Measurements from ENCODE around the gene SBK3. TPM values are rescaled to one million over a fixed set of nuclear protein-coding genes. Genes with fewer than 3 reads are reported as not detected.

Gene SBK3
- total and polyA plus RNA-seq, 2 donors (not counting 1 experiment from before 2014, with no cell fraction given), result not detected

DNA sequence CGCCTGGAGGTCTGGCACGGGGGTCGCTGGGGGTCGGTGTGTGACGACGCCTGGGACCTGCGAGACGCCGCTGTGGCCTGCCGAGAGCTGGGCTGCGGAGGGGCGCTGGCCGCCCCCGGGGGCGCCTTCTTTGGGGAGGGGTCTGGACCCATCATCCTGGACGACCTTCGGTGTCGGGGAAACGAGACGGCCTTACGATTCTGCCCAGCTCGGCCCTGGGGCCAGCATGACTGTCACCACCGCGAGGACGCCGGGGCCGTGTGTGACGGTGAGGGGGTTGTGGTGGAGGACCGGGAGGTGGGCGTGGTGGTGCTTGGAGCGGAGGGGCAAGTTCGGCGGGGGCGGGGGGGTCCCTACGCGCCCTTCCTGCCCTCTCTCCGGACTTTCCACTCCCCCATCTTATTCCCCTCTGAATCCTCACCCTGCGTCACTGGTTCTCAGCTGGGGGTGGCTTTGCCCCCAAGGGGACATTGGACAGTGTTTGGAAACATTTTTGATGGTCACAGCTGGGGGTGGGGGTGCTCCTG lies 51.6 kb downstream of the SBK3 start:
- Histone ChIP-seq H2AFZ (ENCODE audit: insufficient read depth, low read depth, low read length, poor library complexity, severe bottlenecking) (no peak overlapping the region), H3K27me3 (replicated peaks in 1 of 4; ENCODE audit: control extremely low read depth in 1 of 4, control insufficient read depth in 3 of 4, insufficient read depth in 4 of 4, low read length in 3 of 4) (peaks cover 0 to 35% (median 2%) of the 10 kb centered on the region in 4 experiments), H3K36me3 (replicated peaks in 1 of 2; ENCODE audit: control extremely low read depth in 1 of 2, control insufficient read depth in 1 of 2, extremely low read depth in 1 of 2, insufficient read depth in 2 of 2, low read length in 1 of 2) (no peaks in the 10 kb centered on the region), H4K20me1 (ENCODE audit: control insufficient read depth, insufficient read depth, low read length, poor library complexity, severe bottlenecking) (no peaks in the 10 kb centered on the region), H3K4me3 (ENCODE audit: control extremely low read depth in 1 of 5, extremely low read depth in 1 of 5, insufficient read depth in 1 of 5, low read depth in 2 of 5, low read length in 4 of 5) (no peak overlapping the region), H3K9me3 (ENCODE audit: control extremely low read depth in 1 of 3, control insufficient read depth in 2 of 3, insufficient read depth in 1 of 3, low read length in 2 of 3) (no peaks in the 10 kb centered on the region), H3K27ac (ENCODE audit: low read length in 2 of 2) (no peak overlapping the region), H3K9ac (ENCODE audit: low read length) (no peak overlapping the region), H3K4me1 (ENCODE audit: control insufficient read depth in 2 of 2, insufficient read depth in 2 of 2, low read length in 2 of 2) (no peaks in the 10 kb centered on the region), H3K4me2 (replicated peaks; ENCODE audit: low read depth, low read length, poor library complexity, severe bottlenecking) (peak overlapping the region; percentile 18), H3K79me2 (ENCODE audit: control insufficient read depth, insufficient read depth, low read length) (no peaks in the 10 kb centered on the region)
- no peak for ATAC-seq (ENCODE audit: low read depth)
- no peak for DNase-seq
- Mint-ChIP-seq H3K4me3 (no peak overlapping the region), H3K4me1 (no peaks in the 10 kb centered on the region), H3K9me3 (ENCODE audit: insufficient read depth) (no peaks in the 10 kb centered on the region), H3K27ac (no peak overlapping the region), H3K27me3 (peaks cover 8% of the 10 kb centered on the region)
- intact Hi-C loops (cut with micrococcal nuclease), result no loop called here
- CTCF ChIA-PET, result interaction anchor here (0.6 to 1.3 kb wide), 2 partner anchors 9 to 10 kb away, joined by 3 read pairs; partner anchors contain the start of gene NAT14
- POLR2A ChIA-PET, result no interaction called here
- TF ChIP-seq EZH2 (IDR thresholded peaks at IDR 0.05; ENCODE audit: borderline replicate concordance, insufficient read depth, low read depth, low read length, poor library complexity, severe bottlenecking), result no peak
- TF ChIP-seq, protein P1, sequence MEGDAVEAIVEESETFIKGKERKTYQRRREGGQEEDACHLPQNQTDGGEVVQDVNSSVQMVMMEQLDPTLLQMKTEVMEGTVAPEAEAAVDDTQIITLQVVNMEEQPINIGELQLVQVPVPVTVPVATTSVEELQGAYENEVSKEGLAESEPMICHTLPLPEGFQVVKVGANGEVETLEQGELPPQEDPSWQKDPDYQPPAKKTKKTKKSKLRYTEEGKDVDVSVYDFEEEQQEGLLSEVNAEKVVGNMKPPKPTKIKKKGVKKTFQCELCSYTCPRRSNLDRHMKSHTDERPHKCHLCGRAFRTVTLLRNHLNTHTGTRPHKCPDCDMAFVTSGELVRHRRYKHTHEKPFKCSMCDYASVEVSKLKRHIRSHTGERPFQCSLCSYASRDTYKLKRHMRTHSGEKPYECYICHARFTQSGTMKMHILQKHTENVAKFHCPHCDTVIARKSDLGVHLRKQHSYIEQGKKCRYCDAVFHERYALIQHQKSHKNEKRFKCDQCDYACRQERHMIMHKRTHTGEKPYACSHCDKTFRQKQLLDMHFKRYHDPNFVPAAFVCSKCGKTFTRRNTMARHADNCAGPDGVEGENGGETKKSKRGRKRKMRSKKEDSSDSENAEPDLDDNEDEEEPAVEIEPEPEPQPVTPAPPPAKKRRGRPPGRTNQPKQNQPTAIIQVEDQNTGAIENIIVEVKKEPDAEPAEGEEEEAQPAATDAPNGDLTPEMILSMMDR (IDR thresholded peaks at IDR 0.05), result no peak
- WGBS (ENCODE audit: insufficient coverage), result 68% methylated on average over 27 of the region's 38 CpGs

DNA sequence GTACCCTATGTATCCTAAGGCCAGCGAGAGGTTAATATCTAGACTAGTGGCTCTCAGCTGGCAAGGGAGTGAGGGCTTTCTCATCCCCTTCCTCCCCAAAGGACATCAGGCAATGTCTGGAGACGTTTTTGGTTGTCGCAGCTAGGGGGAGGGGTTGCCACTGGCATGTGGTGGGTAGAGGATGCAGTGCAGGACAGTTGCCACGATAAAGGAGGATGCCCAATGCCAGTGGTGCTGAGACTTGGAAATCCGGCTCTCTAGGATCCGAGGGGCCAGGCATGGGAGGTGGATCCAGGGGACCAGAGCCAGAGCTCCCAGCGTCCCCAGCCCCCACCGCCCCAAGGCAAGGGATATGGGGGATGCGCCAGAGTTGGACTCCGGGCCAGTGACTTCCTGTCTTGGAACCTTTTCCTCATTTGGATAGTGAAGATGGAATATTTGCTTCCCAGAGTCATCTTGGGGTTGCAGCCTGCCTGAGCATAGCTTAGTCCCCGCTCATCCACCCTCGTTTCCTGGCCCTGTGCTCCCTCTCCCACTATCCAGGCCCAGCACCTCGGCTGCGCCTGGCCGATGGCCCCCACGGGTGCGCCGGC lies 52.2 kb downstream of the SBK3 start:
- H3K27me3 ChIP-seq (replicated peaks in 1 of 4; ENCODE audit: control extremely low read depth in 1 of 4, control insufficient read depth in 3 of 4, insufficient read depth in 4 of 4, low read length in 3 of 4), result peaks cover 0 to 35% (median 2%) of the 10 kb centered on the region in 4 experiments
- no peak overlapping the region for H3K4me3 ChIP-seq (ENCODE audit: control extremely low read depth in 1 of 5, extremely low read depth in 1 of 5, insufficient read depth in 1 of 5, low read depth in 2 of 5, low read length in 4 of 5)
- no peaks in the 10 kb centered on the region for H3K4me1 ChIP-seq (ENCODE audit: control insufficient read depth in 2 of 2, insufficient read depth in 2 of 2, low read length in 2 of 2)
- H4K20me1 ChIP-seq (ENCODE audit: control insufficient read depth, insufficient read depth, low read length, poor library complexity, severe bottlenecking), result no peaks in the 10 kb centered on the region
- no peak for ATAC-seq (ENCODE audit: low read depth)
- Mint-ChIP-seq H3K4me3 (no peak overlapping the region), H3K4me1 (no peaks in the 10 kb centered on the region), H3K27me3 (peaks cover 8% of the 10 kb centered on the region), H3K27ac (no peak overlapping the region), H3K9me3 (ENCODE audit: insufficient read depth) (no peaks in the 10 kb centered on the region)
- no peak overlapping the region for H3K9ac ChIP-seq (ENCODE audit: low read length)
- ChIA-PET CTCF (no interaction called here), POLR2A (no interaction called here)
- H3K27ac ChIP-seq (ENCODE audit: low read length in 2 of 2), result no peak overlapping the region
- DNase-seq, result no peak
- intact Hi-C loops (cut with micrococcal nuclease), result no loop called here
- TF ChIP-seq, protein P1 (IDR thresholded peaks at IDR 0.05), result no peak
- TF ChIP-seq EZH2 (IDR thresholded peaks at IDR 0.05; ENCODE audit: borderline replicate concordance, insufficient read depth, low read depth, low read length, poor library complexity, severe bottlenecking), result no peak
- H3K79me2 ChIP-seq (ENCODE audit: control insufficient read depth, insufficient read depth, low read length), result no peaks in the 10 kb centered on the region
- no peak overlapping the region for H3K4me2 ChIP-seq (replicated peaks; ENCODE audit: low read depth, low read length, poor library complexity, severe bottlenecking)
- no peaks in the 10 kb centered on the region for H3K9me3 ChIP-seq (ENCODE audit: control extremely low read depth in 1 of 3, control insufficient read depth in 2 of 3, insufficient read depth in 1 of 3, low read length in 2 of 3)
- H2AFZ ChIP-seq (ENCODE audit: insufficient read depth, low read depth, low read length, poor library complexity, severe bottlenecking), result no peak overlapping the region
- WGBS (ENCODE audit: insufficient coverage), result 78% methylated on average over 17 of the region's 18 CpGs
- H3K36me3 ChIP-seq (replicated peaks in 1 of 2; ENCODE audit: control extremely low read depth in 1 of 2, control insufficient read depth in 1 of 2, extremely low read depth in 1 of 2, insufficient read depth in 2 of 2, low read length in 1 of 2), result no peaks in the 10 kb centered on the region

All from B cell (primary cell).